GM12891 (cell line): ENCODE data around the gene CLCF1.

Experiments
- PAX5 ChIP-seq: IDR thresholded peaks from 2 replicates; pipeline ENCODE4 v1.6.1; 2011; ENCODE audit warnings: low read length, moderate library complexity, mild to moderate bottlenecking; ENCODE audit not compliant: insufficient read depth, severe bottlenecking
- POLR2A ChIP-seq: IDR thresholded peaks from 2 replicates; pipeline ENCODE4 v1.6.1; 2011; ENCODE audit warnings: low read depth, low read length, control low read depth
- POLR2AphosphoS5 ChIP-seq: IDR thresholded peaks from 2 replicates; pipeline ENCODE4 v1.6.1; 2011; ENCODE audit warnings: low read depth, low read length, control low read depth
- TAF1 ChIP-seq: IDR thresholded peaks from 2 replicates; pipeline ENCODE4 v1.6.1; 2011; ENCODE audit warnings: low read depth, low read length, control low read depth

- TF ChIP-seq POLR2A, result no peak
- no peak for TF ChIP-seq TAF1
- no peak for TF ChIP-seq POLR2AphosphoS5
- no peak for TF ChIP-seq PAX5
Measured at GRCh38 chr11:67347964-67348749, 25.2 kb downstream of the CLCF1 start.
